GM12874 (cell line): ENCODE measurements around the gene ZNF394.

Experiments used
- TF ChIP-seq, protein P1 (sequence below): IDR thresholded peaks from 2 replicates; pipeline ENCODE4 v1.5.1; 2011; ENCODE audit warnings: low read depth, mild to moderate bottlenecking, control low read depth, low read length, moderate library complexity; ENCODE audit not compliant: insufficient read depth

ZNF394 gene

DNA sequence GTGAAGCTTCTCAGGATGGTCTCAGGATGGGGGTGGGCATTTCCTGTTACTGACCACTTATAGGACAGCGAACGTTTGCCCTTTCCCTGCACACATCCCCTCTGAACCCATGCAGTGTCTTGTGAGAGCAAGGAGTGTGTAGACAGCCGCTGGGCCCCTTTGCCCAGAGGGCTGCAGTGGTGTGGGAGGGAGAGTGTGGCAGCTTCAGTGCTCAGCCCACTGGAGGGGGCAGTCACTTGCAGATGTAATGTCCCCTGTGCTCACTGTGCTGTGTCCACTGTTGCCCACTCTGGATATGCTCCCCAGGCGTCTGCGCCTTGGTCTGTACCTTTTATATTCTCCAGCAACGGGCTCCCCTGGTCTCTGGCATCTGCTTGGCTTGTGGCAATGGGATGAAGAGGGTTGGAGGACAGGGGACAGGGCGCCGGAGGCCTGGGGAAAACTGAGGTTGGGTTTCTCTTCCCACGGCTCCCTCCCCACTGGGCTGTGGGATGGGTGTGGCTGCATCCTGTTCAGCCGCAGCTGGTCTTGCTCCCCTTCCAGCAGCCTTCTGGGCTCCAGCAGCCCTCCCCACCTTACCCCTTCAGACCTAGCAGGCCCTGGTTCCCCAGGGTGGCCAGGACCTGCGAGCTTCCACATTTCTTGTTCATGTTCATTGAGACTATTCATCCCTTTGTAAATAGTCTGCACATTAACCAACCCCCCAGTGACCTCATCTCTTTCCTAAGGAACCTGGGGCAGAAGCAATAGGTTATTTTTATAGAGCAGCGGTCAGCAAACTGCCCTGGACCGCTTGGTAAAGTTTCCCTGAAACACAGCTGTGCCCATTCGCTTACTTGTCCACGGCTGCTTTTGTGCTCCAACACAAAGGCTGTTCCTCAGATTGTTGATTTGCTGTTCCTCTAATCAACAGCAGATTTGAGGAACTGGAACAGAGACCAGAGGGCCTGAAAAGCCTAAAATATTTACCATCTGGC lies 21.3 kb downstream of the ZNF394 start:
- TF ChIP-seq, protein P1, sequence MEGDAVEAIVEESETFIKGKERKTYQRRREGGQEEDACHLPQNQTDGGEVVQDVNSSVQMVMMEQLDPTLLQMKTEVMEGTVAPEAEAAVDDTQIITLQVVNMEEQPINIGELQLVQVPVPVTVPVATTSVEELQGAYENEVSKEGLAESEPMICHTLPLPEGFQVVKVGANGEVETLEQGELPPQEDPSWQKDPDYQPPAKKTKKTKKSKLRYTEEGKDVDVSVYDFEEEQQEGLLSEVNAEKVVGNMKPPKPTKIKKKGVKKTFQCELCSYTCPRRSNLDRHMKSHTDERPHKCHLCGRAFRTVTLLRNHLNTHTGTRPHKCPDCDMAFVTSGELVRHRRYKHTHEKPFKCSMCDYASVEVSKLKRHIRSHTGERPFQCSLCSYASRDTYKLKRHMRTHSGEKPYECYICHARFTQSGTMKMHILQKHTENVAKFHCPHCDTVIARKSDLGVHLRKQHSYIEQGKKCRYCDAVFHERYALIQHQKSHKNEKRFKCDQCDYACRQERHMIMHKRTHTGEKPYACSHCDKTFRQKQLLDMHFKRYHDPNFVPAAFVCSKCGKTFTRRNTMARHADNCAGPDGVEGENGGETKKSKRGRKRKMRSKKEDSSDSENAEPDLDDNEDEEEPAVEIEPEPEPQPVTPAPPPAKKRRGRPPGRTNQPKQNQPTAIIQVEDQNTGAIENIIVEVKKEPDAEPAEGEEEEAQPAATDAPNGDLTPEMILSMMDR, result no peak

DNA sequence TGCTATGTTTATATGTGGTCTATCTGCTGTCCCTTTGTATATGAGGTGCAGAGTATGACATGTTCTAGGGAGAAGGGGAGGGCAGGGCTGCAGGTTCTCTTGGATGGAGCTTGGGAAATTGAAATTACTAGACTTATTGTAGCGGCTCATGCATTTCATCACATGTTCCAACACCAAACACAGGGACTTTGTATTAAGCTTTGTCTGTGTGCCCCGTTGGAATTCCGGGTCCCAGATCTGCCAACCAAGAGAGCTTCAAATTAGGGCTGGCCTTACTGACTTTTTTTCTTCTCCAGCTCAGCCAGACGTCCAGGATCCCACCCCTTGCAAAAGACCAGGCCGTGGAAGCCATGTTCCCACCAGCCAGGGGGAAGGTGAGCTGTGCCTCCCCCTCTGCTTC lies 24.0 kb downstream of the ZNF394 start:
- TF ChIP-seq, protein P1, result no peak

DNA sequence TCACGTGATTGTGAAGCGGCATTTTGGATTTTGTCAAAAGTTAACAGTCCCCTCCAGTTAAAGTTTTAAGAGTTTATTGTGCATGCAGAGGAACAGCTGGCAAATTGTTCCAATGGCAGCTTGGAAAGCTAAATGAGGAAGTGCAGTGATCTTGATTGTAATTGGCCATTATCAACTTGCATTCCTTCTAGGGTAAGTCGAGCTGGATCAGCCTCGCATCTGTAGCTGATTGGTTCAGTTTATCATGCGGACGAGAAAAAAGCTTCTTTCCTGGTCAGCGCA lies 26.8 kb downstream of the ZNF394 start:
- TF ChIP-seq, protein P1, result no peak

DNA sequence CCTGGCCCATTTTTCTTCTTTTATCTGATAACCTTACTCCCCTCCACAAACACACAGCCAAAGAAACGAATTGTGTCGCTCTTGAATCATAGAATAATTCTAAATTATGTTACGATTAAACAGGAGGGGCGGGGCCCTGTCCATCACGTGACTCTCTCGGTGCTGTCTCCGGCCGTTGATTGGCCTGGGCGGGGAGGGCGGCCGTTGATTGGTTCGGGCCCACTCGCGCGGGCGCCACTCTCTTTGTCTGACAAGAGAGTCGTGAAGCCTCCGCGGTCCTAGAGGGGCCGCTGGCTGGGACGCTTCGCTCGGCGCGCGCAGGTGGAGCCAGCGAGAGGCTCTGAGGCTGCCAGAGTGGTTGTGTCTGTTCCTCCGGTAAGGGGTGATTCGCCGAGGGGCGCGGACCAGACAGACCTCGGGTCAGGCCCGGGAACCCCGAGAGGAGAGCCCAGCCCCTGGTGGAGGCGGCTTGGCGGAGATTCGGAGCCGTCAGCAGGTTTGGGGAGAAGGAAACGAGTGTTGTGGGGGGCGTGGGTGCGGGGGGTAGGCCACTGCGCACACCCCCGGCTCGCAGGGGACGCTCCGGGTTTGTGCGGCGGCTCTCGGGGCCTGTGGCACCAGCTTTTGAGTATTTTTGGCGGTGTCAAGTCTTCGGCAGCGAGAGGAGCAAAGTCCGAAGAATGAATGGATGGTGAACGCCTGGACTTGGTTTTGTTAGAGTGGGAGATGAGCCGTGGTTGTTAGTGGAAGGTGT lies 27.3 kb downstream of the ZNF394 start, which contains the start of gene ZNF789:
Gene ZNF789, plus strand, starts transcription at position 330 of the 754 bp plus-strand sequence. CDS start 3,567 bp downstream, outside the sequence.
- TF ChIP-seq, protein P1, result no peak

DNA sequence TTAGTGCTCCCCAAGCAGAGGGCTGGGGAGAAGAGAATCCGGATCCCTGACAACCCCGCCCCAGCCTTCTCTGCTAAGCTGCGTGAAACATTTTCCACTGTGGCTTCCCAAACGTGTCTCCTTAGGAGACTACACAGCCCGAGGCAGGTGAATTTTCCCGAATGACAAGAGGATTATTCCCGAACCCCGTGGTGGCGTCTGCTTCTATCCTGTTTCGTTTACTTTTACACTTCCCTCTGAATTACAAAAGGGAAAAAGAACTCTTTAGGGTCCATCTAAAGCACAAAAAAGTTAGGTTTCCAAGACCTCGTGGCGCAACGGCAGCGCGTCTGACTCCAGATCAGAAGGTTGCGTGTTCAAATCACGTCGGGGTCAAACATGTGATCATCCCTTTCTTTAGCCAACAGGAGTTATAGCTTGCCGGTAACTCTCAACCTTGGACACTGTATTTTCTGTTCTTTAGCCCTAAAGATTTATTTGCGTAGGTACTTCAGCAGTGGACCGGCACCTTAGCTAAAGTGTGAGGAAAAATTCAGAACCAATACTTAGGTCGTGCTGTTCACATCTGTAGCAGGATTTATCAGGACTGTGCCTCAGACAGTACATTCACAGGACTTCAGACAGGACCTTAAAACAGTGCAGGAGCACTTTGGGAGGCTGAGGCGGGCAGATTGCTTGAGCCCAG lies 30.6 kb downstream of the ZNF394 start:
- TF ChIP-seq, protein P1, result no peak

DNA sequence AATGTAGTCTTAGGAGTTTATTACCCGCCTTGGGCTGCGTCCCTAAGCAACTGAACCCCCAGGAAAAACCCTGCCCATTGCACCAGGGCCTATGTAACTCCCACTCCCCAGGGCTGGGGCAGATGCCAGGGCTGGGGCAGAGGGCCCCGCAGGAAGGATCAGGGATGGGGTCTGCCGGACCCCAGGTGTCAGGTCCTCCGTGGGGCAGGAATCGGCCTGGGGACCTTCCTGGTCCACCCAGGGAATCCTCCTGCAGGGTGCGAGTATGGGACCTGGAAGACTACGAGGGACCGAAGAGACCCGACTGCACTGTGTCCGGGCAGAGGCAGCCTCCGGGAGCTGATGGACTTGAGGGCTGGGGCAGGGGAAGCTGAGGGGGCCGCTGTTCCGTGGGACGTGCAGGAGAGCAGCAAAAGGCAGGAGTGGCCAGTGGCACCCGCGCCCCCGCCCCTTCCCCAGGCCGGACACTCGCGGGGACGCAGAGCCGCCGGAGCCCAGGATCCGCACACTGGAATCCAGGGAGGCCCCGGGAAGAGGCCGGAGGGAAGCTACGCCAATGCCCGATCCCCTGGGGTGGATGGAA lies 31.7 kb downstream of the ZNF394 start:
- TF ChIP-seq, protein P1, result no peak

DNA sequence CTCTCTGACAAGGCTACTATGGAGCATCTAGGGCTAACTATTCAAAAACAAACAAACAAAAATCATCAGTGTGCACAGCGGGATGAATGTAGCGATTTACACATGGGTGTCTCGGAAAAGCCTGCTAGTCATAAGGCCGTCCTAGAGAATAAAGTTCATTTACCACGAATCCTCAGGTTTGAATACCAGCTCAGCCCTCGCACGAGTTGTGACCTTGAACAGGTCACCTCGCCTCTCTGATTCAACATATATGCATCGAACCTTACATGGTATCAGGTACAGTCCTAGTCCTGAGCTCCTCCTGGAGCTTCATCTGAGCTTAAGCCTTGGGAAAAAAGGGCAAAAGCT lies 34.7 kb downstream of the ZNF394 start:
- TF ChIP-seq, protein P1, result no peak
